GM21619 (cell line): Measurements from ENCODE around the gene ARMH3.

ENCODE experiments used
- ATAC-seq: cut with Tn5 transposase; IDR thresholded peaks from one replicate; pipeline ENCODE4 v1.9.1; 2021; ENCODE audit not compliant: unreplicated experiment

Gene ARMH3

DNA sequence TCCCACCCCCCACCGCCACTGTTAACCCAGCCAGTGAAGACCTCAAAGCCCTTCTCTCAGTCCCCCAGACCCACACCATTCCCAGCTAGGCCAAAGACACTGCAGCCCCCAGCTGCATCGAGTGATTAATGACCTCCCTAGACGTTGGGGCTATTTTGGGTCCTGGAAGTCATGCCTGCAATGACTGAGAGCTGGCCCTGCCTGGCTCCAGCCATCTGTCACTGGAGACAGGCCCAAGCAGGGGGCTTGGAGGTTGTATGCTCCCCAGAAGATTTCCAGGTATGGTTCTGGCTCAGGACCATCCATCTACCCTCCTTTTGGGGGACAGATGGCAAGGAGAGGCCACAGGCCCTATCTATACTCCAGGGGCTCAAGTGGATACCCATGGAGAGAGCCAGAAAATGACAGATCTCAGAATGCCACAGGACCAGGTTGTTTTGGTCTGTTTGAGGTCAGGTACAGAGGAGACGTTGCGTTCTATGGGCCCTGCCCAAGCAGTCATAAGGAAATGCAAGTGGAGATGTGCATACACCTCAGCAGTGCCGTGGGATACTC, 217.5 kb downstream of the ARMH3 start:
- no peak for ATAC-seq

DNA sequence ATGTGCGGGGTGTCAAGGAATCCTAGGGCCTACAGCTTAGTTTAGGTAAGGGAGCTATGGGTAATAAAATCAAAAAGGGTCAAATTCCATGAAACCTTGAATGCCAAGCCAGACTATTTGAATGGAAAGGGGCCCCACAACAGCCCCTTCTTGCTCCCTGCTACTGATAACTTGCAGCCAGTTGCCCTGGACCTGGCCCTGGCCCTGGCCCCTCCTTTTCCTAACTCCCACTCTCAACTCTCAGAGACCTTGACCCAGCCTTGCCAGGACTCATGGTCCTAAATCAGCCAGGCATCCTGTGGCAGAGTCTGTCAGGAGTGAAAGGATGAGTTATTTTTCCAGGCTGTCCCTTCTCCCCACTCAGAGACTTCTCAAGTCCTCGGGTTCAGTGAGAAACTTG, 218.2 kb downstream of the ARMH3 start:
- ATAC-seq: no peak

DNA sequence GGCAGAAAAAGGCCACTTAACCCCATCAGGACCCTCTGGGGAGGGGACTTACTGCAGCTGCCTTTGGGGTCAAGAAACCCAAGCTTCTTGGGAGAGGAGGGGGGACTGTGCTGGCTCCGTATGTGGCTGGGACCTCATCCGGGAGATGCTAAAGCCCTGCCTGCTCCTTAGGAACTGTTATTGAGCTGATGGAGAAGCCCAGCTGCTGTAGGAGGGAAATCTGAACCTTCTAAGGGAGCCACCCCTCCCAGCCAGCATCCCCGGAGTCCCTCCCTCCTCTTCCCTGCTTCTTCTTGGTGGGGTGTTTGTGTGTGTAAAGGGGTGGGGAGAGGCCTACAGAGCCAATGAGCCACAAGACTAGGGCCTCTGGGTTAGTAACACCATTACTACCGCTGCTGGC, 220.6 kb downstream of the ARMH3 start:
- no peak for ATAC-seq

DNA sequence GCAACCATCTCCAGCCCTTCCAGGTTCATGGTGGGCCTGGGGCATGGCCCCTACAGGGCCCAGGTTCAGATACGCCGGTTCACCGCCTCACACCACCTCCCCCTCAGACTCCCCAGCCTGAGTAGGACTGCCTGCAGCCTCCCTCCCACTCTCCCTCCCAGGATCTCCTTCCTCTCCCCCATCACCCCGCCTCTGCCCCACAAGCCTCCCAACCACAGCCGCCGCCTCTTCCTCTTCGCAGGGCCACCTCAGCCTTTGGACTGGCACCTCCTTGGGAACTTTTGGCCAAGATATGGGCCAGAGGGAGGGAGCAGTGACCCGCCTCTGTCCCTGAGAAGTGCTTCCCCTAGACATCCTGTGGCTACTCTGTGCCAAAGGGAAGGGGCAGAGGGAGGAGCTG, 221.6 kb downstream of the ARMH3 start:
- no peak for ATAC-seq

DNA sequence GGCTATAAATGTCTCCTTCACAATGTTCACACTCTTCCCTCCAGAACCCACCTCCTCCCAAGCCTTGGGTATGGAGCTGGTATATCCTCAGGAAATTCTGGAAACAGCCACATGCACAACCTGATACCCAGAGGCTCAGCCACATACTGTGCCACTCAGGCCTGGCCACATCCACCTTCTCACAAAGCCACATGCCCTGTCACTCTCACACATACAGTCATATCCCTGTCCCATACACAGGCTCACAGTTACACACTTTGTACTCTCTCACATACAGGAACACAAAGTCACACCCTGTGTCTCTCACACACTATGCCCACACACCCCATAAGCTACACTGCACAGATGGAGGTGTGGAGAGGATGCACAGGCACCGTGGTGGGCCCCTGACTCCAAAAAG, 222.5 kb downstream of the ARMH3 start:
- no peak for ATAC-seq

DNA sequence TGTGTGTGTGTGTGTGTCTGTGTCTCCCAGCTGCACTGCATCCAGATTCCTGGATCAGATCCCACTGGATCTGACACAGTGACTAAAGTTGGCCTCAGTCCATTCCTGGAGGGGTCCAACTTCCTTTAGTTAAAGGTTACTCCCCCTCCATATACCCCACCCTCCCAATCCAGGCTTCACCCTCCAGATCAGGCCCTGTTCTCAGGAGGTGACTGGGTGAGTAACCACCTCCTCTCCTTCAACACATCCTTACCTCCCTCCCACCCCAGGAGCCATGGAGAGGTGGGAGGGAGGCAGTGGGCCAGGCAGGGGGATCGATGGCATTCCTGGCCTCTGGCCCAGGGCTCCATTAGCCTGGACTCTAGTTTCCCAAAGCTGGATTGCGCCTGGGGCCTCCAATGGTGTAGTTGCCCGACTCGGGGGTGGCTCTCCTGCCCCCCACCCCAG, 223.6 kb downstream of the ARMH3 start:
- no peak for ATAC-seq

DNA sequence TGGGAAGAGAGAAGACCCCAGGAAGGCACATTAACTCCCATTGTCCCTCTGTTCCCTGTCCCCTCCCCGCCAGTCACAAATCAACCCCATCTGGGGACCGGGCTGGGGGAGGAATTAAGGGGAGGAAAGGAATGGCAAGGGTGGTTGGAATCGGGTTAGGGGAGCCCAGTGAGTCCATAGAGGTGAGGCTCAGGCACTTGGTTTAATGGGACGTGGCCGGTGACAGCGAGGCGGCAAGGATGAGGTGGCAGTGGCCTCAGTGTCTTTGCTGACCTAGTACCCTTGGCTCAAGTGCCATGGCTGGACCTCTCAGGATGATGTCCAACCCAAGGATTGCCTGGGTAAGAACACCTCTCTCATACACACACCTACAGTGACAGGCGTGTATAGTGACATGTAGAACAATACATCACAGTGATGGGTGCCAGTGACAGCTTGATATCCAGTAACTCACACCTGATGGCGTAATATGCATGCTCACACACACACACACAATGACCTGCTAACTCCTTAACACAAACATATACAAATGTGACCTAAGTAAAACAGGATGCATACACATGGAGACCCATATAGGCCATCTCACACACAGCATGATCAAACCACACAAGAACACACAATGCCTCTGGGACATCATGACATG, 224.7 kb downstream of the ARMH3 start:
- ATAC-seq: no peak

DNA sequence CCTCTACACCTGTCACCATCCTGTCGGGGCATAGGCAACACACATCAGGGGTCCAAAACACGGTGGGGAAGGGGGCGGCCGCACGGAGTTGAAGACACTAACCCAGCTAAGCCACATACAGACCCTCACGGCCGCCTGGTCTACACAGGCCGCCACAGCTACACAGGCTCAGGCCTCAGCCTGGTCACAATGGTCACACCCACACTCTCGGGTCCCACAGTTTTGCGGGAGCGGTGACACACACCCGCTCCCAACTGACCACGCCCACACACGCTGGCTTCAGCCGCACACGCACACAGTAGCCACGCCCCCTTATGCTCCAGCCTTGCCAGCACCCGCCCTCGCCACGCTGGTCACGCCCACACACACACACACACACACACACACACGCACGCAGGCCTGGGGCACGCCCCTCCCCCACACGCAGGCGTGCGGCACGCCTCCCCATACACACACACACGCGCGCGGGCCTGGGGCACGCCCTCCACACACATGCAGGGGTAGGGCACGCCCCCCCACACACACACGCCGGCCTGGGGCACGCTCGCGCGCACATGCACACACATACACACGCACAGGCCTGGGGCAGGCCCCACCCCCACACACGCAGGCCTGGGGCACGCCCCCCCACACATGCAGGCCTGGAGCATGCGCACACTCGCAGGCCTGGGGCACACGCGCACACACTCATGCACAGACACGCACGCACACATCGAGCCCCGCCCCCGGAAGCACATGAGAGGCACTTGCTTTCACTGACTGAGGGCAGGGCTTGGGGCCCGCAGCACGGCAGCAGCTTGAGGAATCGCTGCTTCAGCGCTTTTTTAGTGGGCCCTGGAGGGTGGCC, 225.4 kb downstream of the ARMH3 start:
- peak; percentile 58 for ATAC-seq

DNA sequence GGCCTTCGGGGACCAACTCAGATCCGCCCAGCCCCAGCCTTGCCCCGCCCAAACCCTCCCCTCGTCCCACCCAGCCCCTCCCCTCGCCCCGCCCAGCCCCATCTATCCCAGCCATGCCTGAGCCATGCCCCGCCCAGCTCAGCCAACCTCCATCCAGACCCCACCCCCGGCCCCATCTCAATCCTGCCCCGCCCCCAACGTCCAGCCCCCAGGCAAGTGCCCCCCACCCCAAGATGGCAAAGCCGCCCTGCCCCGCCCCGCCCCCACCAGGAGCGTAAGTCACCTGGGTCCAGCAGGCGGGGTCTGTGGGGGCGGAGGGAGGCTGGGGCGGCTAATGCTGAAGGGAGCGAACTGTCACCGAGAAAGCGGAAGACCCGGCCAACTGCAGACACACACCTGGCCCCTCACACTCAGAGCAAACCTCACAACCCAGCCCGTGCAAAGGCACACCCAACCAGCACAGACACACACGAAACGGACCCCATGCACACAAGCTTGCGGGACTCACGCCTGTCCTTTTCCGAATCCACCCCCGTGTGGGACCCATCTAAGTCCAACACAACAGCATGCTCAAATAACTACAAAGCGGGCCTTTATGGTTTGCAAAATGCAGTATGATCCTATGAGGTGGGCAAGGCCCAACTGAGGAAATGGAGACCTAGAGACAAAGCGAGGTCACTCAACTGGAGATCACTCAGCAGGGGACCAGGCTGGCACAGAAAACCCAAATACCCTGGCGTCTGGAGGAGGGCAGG, 226.2 kb downstream of the ARMH3 start:
- ATAC-seq: peak; percentile 2

DNA sequence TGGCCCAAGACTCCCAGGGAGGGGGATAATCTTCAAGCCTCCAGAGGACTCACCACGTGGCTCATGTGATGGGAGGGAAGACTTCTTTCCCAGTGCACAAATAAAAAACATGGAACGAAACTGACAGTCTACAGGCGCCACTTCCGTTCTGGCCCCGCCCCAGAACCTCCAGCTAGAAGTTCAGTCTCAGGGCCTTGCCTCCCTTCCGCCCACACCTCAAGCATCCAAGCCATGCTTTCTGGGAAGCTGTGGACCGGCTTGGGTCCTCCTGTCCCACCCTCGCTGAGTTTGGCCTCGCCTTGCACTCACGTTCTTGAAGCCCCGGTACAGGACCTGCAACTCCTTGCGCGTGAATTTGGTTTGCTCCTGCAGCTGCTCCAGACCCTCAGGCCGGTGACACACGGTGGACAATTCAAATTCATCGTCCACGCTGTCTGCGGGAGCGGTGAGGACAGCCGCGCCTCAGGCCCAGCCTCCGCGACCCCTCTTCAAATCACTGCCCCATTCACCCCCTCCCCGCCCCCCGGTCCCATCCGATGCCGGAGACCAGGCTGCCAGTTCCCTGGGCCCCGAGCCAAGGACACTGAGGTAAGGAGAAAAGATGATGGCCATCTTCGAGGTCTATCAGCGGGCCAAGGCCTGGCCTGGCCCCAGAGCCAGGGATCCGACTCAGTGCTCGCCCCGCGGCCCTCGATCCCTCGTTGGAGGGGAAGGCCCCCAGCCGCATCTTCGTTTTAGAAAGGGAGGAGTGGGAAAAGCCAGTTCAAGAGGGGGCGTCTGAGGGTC, 227.0 kb downstream of the ARMH3 start:
- no peak for ATAC-seq

DNA sequence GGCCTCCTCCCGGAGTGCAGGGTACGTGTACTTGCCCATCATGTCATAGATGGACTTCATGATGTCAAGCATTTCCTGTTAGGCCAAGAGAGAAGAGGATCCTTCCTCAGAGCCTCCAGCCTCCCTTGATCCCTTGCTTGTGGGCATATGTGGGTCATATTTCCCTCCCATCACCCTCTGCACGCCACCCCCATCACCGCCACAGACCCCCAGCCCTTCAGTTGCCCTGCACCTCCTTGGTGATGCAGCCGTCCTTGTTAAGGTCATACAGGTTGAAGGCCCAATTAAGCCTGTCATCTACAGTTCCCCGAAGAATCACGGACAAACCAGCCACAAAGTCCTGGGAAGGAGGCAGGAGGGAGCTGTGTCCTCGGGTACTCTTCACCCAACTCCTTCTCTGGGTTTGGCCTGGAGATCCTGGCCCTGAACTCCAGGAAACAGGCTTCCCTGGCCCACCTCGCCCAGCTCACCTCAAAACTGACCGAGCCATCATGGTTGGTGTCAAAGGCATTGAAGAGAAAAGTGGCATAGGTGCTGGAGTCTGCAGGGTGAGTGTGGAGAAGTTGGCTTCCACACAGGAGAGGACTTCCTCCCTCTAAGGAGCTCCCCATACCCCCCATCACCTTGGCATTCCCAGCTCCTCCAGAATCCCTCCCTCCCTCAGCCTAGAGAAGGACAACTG, 227.9 kb downstream of the ARMH3 start:
- ATAC-seq: no peak

DNA sequence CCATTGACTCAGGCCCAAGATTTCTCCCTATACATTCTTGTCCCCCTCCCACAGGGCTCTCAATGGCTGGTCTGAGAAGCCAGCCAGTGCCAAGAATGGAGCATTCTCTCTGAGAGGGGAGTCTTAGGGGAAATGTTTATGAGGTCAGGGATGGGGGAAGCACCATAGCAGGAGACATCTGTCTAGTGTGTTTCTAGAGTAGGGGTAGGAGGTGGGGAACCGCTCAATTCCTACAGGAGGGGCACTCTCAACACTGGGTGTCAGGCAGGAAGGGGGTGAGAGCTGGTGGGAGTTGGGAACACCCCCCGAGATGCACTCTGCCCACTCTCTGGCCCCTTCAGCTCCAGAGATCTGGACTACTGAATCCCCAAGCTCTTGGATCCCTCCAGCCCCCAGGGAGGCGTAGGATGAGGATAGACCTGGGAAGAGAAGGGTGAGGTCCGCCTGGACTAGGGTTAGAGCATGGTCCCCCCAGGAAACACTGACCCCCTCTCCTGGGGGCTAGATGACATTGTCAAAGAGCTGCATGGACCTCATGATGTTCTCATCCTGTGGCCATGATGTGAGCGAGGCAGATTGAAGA, 229.0 kb downstream of the ARMH3 start:
- no peak for ATAC-seq

DNA sequence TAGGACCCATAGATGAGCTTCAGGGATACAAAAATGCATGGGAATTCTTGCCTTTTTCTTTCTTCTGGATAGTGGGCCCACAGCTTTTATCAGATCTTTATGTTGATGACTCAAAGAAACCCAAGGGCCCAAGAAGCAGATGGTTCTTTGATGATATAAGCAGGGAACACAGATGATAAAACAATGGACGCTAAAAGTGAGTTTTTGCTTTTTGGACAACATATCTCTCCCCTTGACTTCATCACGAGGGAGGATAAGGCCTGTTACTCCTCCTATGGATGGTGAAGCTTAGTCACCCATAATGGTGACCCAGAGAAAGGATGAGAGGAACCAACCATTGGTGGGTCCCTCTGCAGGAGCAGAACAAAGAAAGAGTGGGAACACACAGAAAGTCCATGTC, 231.2 kb downstream of the ARMH3 start:
- ATAC-seq: no peak

DNA sequence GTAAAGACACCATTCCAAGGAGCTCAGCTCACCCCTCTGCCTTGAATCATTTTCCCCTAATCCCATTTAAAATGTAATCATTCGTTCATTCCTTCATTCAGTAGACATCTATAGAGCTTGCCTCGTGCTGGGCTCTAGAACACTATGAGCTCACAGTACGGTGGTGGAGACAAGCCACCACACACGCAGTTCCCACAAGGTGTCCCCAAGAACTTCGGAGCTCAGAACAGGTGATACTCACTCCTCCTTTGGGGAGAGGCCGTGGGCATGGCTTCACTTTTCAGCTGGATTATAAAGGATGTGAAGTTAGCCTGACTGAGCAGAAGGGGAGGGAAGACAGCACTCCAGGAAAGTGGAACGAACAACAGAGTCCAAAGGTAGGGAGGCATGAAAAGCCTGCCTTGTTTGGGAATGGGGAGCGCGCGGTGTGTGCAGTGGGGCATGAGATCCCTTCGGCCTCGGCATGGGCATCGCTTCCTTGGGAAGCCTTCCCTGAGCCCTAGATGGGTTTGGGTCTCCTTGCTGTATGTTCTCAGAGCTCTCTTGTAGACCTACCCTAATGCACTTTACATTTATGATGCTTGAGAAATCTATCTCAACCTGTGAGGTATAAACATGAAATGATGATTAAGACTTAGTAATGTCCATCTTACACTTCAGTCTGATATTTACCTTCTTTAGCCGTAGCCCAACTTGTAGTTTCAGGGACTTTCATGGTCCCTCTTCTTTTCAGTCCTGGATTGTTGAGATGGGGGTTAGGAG, 236.9 kb downstream of the ARMH3 start:
- peak; percentile 18 for ATAC-seq

DNA sequence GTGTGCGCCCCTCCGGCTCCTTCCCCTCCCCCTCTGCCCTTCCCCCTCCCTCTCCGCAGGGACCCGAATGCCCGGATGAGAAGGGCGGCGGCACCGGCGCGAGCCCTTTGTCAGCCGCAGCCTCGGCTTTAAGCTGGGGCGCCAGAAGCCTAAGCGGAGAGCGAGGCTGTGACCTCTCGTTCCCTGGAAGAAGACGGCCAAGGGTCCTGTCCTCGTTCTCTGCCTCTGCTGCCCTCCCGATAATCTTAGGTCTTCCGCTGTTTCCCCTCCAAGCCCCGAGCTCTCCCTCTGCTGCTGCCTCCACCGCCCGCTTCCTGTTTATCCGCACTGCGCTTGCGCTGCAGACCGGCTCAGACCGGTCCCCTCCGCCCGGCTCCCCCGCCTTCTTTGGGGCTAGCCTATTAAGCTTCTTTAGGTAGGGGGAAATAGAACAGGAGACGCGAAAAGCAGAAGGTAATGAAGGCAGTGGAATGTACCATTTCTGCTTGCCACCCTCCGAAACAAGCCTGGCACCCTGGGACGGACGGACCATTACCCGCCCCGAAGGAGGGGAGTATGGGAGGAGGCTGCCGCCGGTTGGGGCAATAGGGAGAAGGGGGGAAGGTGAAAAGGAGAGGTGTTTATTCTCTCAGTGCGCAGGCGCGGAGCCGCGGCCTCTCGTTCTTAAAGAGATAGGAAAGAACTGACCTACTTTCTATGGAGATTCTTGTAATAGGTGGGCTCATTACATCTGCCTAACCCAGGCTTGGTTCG, 237.7 kb downstream of the ARMH3 start, which contains the start of gene OGA:
Gene OGA (minus strand): TSS at position 326 of the 753 bp plus-strand sequence. CDS start 422 bp downstream, outside the sequence.
- peak; percentile 82 for ATAC-seq

DNA sequence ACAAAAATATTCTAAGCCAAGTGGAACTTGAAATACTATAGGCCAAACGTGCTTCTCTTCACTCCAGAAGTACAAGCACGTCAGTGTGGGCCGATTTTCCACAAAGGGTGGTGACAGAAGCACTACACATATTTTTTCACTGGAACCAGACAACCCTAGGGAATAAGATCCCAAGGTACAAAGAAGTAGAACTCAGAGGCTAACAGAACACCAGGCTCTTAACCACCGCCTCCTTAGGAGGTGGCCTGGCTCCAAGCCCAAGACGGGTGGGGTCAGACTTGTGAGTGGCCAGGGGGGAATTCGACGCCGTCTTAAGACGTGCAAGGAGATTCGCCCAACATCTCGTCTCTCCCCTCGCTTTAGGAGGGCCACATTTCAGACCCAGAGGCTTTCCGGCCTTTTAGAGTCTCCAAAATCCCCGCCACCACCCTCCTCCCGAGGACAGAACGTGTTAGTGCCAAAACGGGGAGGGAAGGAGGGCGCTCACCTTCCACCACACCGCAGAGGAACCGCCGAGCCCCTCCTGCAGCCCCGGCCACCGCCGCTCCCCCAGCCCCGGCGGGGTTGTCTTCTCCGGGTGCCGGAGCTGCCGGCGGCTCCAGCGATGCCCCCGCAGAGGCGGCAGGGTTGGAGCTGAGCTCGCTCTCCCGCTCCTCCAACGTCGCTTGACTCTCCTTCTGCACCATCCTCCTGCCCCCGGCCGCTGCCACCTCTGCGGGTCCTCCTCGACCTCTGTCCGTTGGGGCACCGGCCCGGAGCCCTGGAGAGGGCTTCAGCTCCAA, 238.4 kb downstream of the ARMH3 start:
- ATAC-seq: no peak

DNA sequence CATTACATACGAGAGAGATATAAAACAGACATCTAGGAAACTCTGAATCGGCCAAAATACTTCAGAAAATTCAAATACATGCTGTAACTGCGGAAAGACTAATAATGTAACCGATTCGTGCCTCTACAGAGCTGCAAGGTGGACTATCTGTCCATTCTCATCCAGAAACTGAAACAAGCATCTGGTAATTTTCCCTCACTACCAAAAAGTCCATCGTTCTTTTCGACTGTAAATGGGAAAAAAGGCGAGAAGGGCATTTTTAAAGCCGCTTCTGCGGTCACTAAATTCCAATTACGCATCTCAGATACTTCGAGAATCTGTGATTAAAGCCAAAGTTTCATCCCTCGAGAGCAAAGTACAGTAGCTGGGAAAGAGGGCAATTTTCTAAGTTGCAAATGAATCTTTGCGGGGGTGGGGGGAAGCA, 239.0 kb downstream of the ARMH3 start:
- ATAC-seq: no peak
